IMR-90 (cell line): ENCODE results near the gene RRP1B. TPM values are rescaled to one million over a fixed set of nuclear protein-coding genes. Genes with fewer than 3 reads are reported as not detected.

Source experiments
- ATAC-seq: fragments of 200-7000 bp; cut with Tn5 transposase; 2 replicates; pipeline ENCODE4 v1.9.1; 2020; ENCODE audit warnings: low read depth, mild to moderate bottlenecking, moderate library complexity
- BruUV-seq: library from RNA; stranded (reverse); fragments of 400-500 nt; replicated peaks from 2 replicates; lab custom pipeline; 2021; lab: Mats Ljungman, UMichigan
- CTCF ChIA-PET: fragments of 300-600 bp; formaldehyde crosslinking; extraction: SDS; loops from one replicate; lab custom pipeline; 2021; ENCODE audit warnings: antibody characterized with exemption; lab: Yijun Ruan, JAX
- POLR2A ChIA-PET: fragments of 300-600 bp; sonication (Branson Sonifier 250); formaldehyde crosslinking; loops from one replicate; lab custom pipeline; 2022; ENCODE audit warnings: antibody characterized with exemption; ENCODE audit not compliant: unreplicated experiment; lab: Charles Lee
- DNase-seq: peaks from one replicate; pipeline ENCODE4 v3.0.0; 2013
- H2AFZ ChIP-seq: replicated peaks from 2 replicates; pipeline ENCODE3; 2013; ENCODE audit warnings: low read length, mild to moderate bottlenecking; ENCODE audit not compliant: poor library complexity
- H2AK5ac ChIP-seq: 2 replicates; pipeline ENCODE4 v1.6.1; 2013; ENCODE audit warnings: low read depth, low read length, inconsistent platforms
- H2AK9ac ChIP-seq: replicated peaks from 2 replicates; pipeline ENCODE3; 2013; ENCODE audit warnings: mild to moderate bottlenecking, low read depth, low read length, moderate library complexity; ENCODE audit not compliant: poor library complexity
- H2BK120ac ChIP-seq: 2 replicates; pipeline ENCODE4 v1.6.1; 2013; ENCODE audit warnings: low read depth, low read length, inconsistent platforms
- H2BK15ac ChIP-seq: 3 replicates; pipeline ENCODE4 v1.6.1; 2013; ENCODE audit warnings: low read depth, low read length, inconsistent platforms
- H2BK20ac ChIP-seq: 2 replicates; pipeline ENCODE4 v1.6.1; 2013; ENCODE audit warnings: low read depth, mild to moderate bottlenecking, inconsistent platforms, low read length, moderate library complexity
- H2BK5ac ChIP-seq: 2 replicates; pipeline ENCODE4 v1.6.1; 2013; ENCODE audit warnings: mild to moderate bottlenecking, low read depth, low read length, inconsistent platforms; ENCODE audit not compliant: poor library complexity, severe bottlenecking
- H3K14ac ChIP-seq: replicated peaks from 2 replicates; pipeline ENCODE4 v1.6.1; 2013; ENCODE audit warnings: low read depth, low read length, inconsistent platforms
- H3K18ac ChIP-seq: 2 replicates; pipeline ENCODE4 v1.6.1; 2013; ENCODE audit warnings: low read depth, low read length, control low read depth
- H3K23ac ChIP-seq: 2 replicates; pipeline ENCODE4 v1.6.1; 2013; ENCODE audit warnings: low read depth, low read length, inconsistent platforms
- H3K27ac ChIP-seq: 2 replicates; pipeline ENCODE4 v1.5.1; 2013; ENCODE audit warnings: mild to moderate bottlenecking, control low read depth, low read length; ENCODE audit not compliant: insufficient read depth
- H3K27me3 ChIP-seq: 2 replicates; pipeline ENCODE4 v1.6.1; 2013; ENCODE audit warnings: low read length; ENCODE audit not compliant: control insufficient read depth, insufficient read depth
- H3K36me3 ChIP-seq: 2 replicates; pipeline ENCODE4 v1.6.1; 2013; ENCODE audit warnings: low read length, mixed read lengths; ENCODE audit not compliant: control insufficient read depth, insufficient read depth
- H3K4ac ChIP-seq: 2 replicates; pipeline ENCODE4 v1.6.1; 2013; ENCODE audit warnings: low read depth, low read length, inconsistent platforms
- H3K4me1 ChIP-seq: 2 replicates; pipeline ENCODE4 v1.6.1; 2013; ENCODE audit warnings: low read length, mixed read lengths; ENCODE audit not compliant: control insufficient read depth, insufficient read depth
- H3K4me2 ChIP-seq: 2 replicates; pipeline ENCODE4 v1.6.1; 2013; ENCODE audit warnings: low read depth, mild to moderate bottlenecking, control low read depth, low read length, moderate library complexity
- H3K4me3 ChIP-seq: 2 replicates; pipeline ENCODE4 v1.5.1; 2013; ENCODE audit warnings: low read depth, mild to moderate bottlenecking, control low read depth, low read length, moderate library complexity; ENCODE audit not compliant: insufficient read depth
- H3K56ac ChIP-seq: 2 replicates; pipeline ENCODE4 v1.6.1; 2013; ENCODE audit warnings: low read length, inconsistent platforms; ENCODE audit not compliant: insufficient read depth; ENCODE audit errors: extremely low read depth
- H3K79me1 ChIP-seq, 2 experiments: 2 replicates each; pipeline ENCODE4 v1.6.1; 2013; ENCODE audit warnings: low read length in 2 of 2, inconsistent platforms in 1 of 2, low read depth in 1 of 2
- H3K9ac ChIP-seq: 2 replicates; pipeline ENCODE4 v1.6.1; 2013; ENCODE audit warnings: low read depth, low read length, control low read depth
- H3K9me1 ChIP-seq: 2 replicates; pipeline ENCODE4 v1.6.1; 2013; ENCODE audit warnings: low read length, inconsistent platforms; ENCODE audit not compliant: insufficient read depth
- H3K9me3 ChIP-seq: 2 replicates; pipeline ENCODE4 v1.6.1; 2013; ENCODE audit warnings: low read length; ENCODE audit not compliant: control insufficient read depth, insufficient read depth
- H4K20me1 ChIP-seq: 2 replicates; pipeline ENCODE4 v1.6.1; 2013; ENCODE audit warnings: low read length, inconsistent platforms; ENCODE audit not compliant: insufficient read depth
- H4K5ac ChIP-seq: 2 replicates; pipeline ENCODE4 v1.6.1; 2013; ENCODE audit warnings: mild to moderate bottlenecking, low read depth, low read length, control low read depth
- H4K8ac ChIP-seq, 2 experiments: 2 replicates each; pipeline ENCODE4 v1.6.1; 2013; ENCODE audit warnings: low read depth in 2 of 2, low read length in 2 of 2, control low read depth in 1 of 2, inconsistent platforms in 1 of 2
- H4K91ac ChIP-seq: 2 replicates; pipeline ENCODE4 v1.6.1; 2013; ENCODE audit warnings: low read depth, low read length, inconsistent platforms; ENCODE audit not compliant: insufficient read depth
- SMC3 ChIP-seq: fragments of 150-350 bp; IDR thresholded peaks from 2 replicates; pipeline ENCODE4 v1.6.1; 2016; ENCODE audit warnings: low read depth, mild to moderate bottlenecking, antibody characterized with exemption, low read length, moderate library complexity
- WGBS, 2 experiments: methylation state at CpG; one replicate each; pipeline versions ENCODE4 v1.1.5 to v1.1.7; 2013; ENCODE audit warnings: missing lambda C conversion rate in 2 of 2; ENCODE audit not compliant: insufficient read length in 1 of 2; ENCODE audit errors: extremely low coverage in 2 of 2; 5-methylcytosine and 5-hydroxymethylcytosine counted together
- dilution Hi-C: fragments of 300-500 bp; cut with HindIII; formaldehyde crosslinking; loops from one replicate; pipeline ENCODE4 v1.14.3; 2018; ENCODE audit warnings: low sequenced_read_pairs; ENCODE audit not compliant: unreplicated experiment
- in situ Hi-C: fragments of 300-500 bp; cut with MboI; formaldehyde crosslinking; loops from 3 replicates; pipeline ENCODE4 v1.14.3; 2019; ENCODE audit warnings: low sequenced_read_pairs, inconsistent platforms, mixed read lengths
- intact Hi-C: fragments of 100-400 bp; cut with micrococcal nuclease; formaldehyde crosslinking; loops from 2 replicates; pipeline ENCODE4 v1.10.0; 2022
- polyA plus RNA-seq, 3 experiments: library from polyadenylated mRNA; depleted of rRNA; stranded (reverse); fragments of >200 nt; gene quantifications; 2 replicates each; pipeline ENCODE4 v1.2.3, GENCODE V29; 2012; ENCODE audit warnings: low replicate concordance in 1 of 3
- total RNA-seq: library from RNA; depleted of rRNA; stranded (reverse); fragments of >200 nt; gene quantifications from 2 replicates; pipeline ENCODE4 v1.2.3, GENCODE V29; 2012

The RRP1B gene
- total and polyA plus RNA-seq, 2 of the 4 experiments (the other 2 are of a cell fraction): 11.1 to 16.1 TPM

- 0 out of 4 replicates have a peak, but pooled peaks cover 0 to 3% of the 10 kb centered on the region in 2 experiments for H3K79me1 ChIP-seq
- no peak overlapping the region for H2BK120ac ChIP-seq
- no peak overlapping the region for H3K23ac ChIP-seq
- no peak overlapping the region for H4K91ac ChIP-seq
- CTCF ChIA-PET: no interaction called here
- H3K27ac ChIP-seq: no peak overlapping the region
- no peaks in the 10 kb centered on the region for H3K4me1 ChIP-seq
- dilution Hi-C loops (no loop called here), intact Hi-C loops (no loop called here), in situ Hi-C loops (no loop called here)
- no peak overlapping the region for H2BK20ac ChIP-seq
- no peak overlapping the region for H3K9ac ChIP-seq
- no peak overlapping the region for H2AK9ac ChIP-seq
- BruUV-seq: no TSS peak
- H3K9me1 ChIP-seq: no peaks in the 10 kb centered on the region; the same call in 1 of the 2 replicates
- DNase-seq (no peak), ATAC-seq (no peak)
- POLR2A ChIA-PET: interaction anchor here (0.6 kb wide), 1 partner anchor 418 kb away, joined by 3 read pairs; no protein-coding TSS in a partner anchor
- H3K18ac ChIP-seq: no peak overlapping the region
- H4K20me1 ChIP-seq: no peaks in the 10 kb centered on the region
- WGBS, 2 experiments: 91% methylated on average over 6 of the region's 25 CpGs; no CpG with 5 or more reads in 1 of the 2 experiments
- no peak overlapping the region for H2AK5ac ChIP-seq
- no peak overlapping the region for H3K4me2 ChIP-seq
- no peak for TF ChIP-seq SMC3
- H2AFZ ChIP-seq: no peak overlapping the region
- no peak overlapping the region for H3K56ac ChIP-seq
- H3K27me3 ChIP-seq: no peaks in the 10 kb centered on the region
- no peak overlapping the region for H3K4ac ChIP-seq
- no peak overlapping the region for H2BK15ac ChIP-seq
- H4K5ac ChIP-seq: no peak overlapping the region
- H3K36me3 ChIP-seq: peaks cover 71% of the 10 kb centered on the region
- H3K9me3 ChIP-seq: no peaks in the 10 kb centered on the region
- H3K4me3 ChIP-seq: no peak overlapping the region
- no peak overlapping the region for H3K14ac ChIP-seq
- no peak overlapping the region for H4K8ac ChIP-seq
- H2BK5ac ChIP-seq: no peak overlapping the region
Observed at GRCh38 chr21:43691086-43691795, 31.9 kb downstream of the RRP1B start.
